Thyroid gland (tissue), 4 donors: Measurements from ENCODE around the gene TRPM4.

Experiments used
- POLR2A ChIP-seq, 2 donors: fragments of 450-650 bp; IDR thresholded peaks; one replicate each; pipeline ENCODE4 v1.6.1; 2017; ENCODE audit warnings: antibody characterized with exemption in 2 of 2, mild to moderate bottlenecking in 2 of 2, moderate library complexity in 1 of 2
- TF ChIP-seq, protein P1 (sequence below), 6 experiments: fragments of 200-600 bp in 3 of 6; fragments of 450-650 bp in 3 of 6; sonication (generic) in 3 of 6; IDR thresholded peaks; one replicate each; pipeline ENCODE4 v1.5.1; 2016 to 2019; ENCODE audit warnings: antibody characterized with exemption in 6 of 6, mild to moderate bottlenecking in 2 of 6, inconsistent platforms in 1 of 6, moderate library complexity in 1 of 6

DNA sequence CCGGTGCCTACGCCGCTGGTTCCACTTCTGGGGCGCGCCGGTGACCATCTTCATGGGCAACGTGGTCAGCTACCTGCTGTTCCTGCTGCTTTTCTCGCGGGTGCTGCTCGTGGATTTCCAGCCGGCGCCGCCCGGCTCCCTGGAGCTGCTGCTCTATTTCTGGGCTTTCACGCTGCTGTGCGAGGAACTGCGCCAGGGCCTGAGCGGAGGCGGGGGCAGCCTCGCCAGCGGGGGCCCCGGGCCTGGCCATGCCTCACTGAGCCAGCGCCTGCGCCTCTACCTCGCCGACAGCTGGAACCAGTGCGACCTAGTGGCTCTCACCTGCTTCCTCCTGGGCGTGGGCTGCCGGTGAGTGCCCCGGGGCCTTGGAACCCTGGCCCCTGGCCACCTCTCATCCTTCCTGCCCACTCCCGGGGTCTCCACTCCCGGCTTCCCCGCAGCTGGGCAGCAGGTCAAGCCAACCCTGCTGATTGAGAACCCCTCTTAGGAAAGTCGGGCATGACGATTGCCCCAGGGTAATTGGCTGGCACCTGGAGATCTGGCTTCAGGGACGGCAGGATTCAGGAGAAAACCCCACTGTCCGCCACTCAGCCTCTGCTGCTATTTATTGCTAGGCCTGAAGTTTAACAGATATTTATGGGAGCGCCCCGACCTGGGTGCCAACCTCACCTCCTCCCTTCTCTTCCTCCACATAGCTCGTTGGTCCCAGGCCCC lies 39.1 kb downstream of the TRPM4 start:
- TF ChIP-seq POLR2A (IDR thresholded peaks at IDR 0.05), result peak in 1 of 2 donors; percentile 37
- TF ChIP-seq, protein P1, sequence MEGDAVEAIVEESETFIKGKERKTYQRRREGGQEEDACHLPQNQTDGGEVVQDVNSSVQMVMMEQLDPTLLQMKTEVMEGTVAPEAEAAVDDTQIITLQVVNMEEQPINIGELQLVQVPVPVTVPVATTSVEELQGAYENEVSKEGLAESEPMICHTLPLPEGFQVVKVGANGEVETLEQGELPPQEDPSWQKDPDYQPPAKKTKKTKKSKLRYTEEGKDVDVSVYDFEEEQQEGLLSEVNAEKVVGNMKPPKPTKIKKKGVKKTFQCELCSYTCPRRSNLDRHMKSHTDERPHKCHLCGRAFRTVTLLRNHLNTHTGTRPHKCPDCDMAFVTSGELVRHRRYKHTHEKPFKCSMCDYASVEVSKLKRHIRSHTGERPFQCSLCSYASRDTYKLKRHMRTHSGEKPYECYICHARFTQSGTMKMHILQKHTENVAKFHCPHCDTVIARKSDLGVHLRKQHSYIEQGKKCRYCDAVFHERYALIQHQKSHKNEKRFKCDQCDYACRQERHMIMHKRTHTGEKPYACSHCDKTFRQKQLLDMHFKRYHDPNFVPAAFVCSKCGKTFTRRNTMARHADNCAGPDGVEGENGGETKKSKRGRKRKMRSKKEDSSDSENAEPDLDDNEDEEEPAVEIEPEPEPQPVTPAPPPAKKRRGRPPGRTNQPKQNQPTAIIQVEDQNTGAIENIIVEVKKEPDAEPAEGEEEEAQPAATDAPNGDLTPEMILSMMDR (IDR thresholded peaks at IDR 0.05), result peak in 1 of 6 experiments; percentile 37
